K562 (cell line): ENCODE results near the gene ANKS1B.

ENCODE experiments used
- CBX8 ChIP-seq: fragments of 200-600 bp; sonication (generic); IDR thresholded peaks from 2 replicates; pipeline ENCODE4 v1.6.1; 2012; ENCODE audit warnings: borderline replicate concordance, mixed run types, low read depth, mild to moderate bottlenecking, moderate library complexity, mixed read lengths, low read length, control low read depth, inconsistent platforms; ENCODE audit not compliant: poor library complexity, severe bottlenecking; ENCODE audit errors: extremely low read depth
- CTCF ChIP-seq, 3 experiments: IDR thresholded peaks in 2 of 3; conservative IDR thresholded peaks in 1 of 3; 2 replicates each; pipeline ENCODE4 v1.5.1; 2011 to 2012; ENCODE audit warnings: low read length in 3 of 3, mild to moderate bottlenecking in 3 of 3, control low read depth in 2 of 3, improper control_type of control experiment in 1 of 3, inconsistent platforms in 1 of 3, low read depth in 1 of 3, mixed read lengths in 1 of 3, moderate library complexity in 1 of 3; ENCODE audit not compliant: insufficient read depth in 2 of 3

GRCh38 chr12:99017971-99018370, 966.8 kb downstream of the ANKS1B start:
- TF ChIP-seq CBX8 = no peak
- no peak for TF ChIP-seq CTCF (IDR thresholded peaks at IDR 0.05 in 2 of 3, conservative IDR thresholded peaks at IDR 0.05 in 1 of 3; ENCODE audit: insufficient read depth in 2 of 3, low read depth in 1 of 3, low read length in 3 of 3)
